ENCODE measurements around the gene BNC1.

DNA sequence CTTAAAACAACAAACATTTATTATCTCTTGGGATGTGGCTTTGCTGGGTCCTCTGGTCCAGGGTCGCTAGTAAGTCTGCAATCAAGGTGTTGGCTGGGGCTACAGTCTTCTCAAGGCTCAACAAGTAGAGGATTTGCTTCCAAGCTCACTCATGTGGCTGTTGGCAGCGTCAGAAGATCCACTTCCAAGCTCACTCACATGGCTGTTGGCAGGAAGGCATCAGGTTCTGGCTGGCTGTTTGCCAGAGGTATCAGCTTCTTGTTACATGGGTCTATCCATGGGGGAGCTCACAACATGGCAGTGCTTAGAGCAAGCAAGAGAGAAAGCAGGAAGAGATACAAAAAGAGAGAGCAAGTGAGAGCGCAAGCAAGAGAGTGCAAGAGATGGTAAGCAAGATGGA is 15.0 kb upstream of the BNC1 start:
- TF ChIP-seq POLR2A (IDR thresholded peaks at IDR 0.05; ENCODE audit: low read length): no peak
- TF ChIP-seq GATA1 (IDR thresholded peaks at IDR 0.05; ENCODE audit: low read depth, low read length): no peak

Measured in erythroblast (primary cell).